ENCODE results near the gene CCNL2.
A peak's percentile ranks its signal among the peaks of the same experiment; 100 is the strongest.
"Not testable (repeated sequence)": the region's sequence is repeated elsewhere in the genome, so short reads cannot be mapped to it uniquely, and the experiment has no call there.

Gene CCNL2

DNA sequence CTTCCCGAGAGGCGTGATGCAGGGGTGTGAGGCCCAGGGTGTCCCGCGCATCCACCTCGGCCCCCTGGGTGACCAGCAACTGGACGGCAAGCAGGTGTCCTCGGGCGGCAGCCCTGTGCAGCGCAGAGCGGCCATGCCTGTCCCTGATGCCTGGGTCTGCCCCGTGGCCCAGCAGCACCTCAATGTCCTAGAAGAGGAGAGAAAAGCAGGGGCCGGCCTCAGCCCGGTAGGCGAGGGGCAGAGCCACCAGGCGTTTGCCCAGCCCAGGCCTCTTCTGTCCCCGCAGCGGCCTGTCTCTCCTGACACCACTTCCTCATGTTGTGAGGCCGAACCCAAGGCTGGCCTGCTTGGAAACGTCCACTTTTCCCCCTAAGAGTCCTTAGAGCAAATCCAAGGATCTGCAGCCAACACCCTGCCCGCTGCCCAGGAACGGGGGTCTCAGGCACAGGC is 20.3 kb upstream of the CCNL2 start:
- no peak for DNase-seq

DNA sequence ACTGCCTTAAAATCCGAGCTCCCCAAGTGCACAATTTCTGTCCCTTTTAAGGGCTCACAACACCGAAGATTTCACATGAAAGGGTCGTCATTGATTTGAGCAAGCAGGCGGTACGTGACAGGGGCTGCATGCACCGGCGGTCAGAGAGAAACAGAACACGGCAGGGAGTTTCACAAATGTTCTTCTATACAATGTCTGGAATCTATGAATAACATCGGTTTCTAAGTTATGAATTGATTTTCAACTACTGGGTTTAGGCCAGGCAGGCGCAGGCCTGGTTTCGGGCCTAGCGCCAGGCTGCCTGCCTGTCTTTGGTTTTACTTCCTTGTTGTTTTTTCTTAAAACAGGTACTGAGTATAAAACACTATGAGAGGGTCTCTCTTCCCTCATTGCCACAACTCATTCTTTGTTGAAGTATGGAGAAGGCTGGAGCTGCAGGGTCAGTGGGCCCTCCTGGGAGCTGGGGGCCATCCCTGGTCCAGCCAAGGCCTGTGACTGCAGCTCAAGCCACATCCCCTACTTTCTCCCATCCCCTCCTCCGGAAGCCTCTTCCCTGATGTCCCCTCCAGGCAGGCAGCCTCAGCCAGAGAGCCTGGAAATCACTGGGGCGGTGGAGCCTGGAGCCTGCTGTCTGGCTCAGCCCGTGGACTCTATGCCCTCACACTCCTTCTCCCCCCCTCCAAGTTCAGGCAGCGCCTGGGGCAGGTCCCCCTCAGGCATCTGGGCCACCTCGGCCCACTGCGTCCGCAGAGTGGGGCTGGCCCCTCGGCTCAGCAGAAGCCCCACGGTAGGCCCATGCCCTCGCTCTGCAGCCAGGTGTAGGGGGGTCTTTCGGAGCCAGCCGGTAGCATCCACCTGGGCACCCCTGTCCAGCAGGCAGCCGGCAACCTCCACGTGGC is 19.6 kb upstream of the CCNL2 start:
- no peak for DNase-seq

DNA sequence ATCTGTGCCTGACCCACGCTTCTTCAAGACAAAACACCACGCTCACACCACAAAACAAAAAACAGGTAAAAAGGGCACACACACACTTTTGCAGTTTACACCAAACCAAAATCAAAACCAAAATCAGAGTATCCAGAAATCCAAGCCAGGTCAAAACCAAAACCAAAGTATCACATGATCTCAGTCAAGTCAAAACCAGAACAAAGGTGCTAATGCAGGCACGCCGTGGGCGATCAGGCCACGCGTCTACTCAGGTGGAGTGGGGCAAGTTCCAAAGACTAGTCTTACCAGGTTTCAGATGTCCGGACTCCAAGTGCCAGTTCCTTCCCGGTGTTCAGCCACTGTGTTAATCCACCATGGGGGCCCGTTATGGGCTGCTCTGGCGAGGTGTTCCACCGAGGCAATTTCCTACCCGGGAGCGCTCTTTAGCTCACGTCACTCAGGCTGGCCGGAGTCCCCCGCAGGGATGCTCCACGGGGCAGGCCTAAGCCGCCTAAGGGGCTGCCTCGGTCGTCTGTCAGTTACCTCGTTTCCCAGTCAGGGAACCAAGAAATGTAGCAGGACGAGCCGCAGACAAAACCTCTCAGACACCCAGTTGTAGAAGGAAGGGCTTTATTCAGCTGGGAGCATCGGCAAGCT is 18.8 kb upstream of the CCNL2 start:
- not testable (repeated sequence) for DNase-seq

DNA sequence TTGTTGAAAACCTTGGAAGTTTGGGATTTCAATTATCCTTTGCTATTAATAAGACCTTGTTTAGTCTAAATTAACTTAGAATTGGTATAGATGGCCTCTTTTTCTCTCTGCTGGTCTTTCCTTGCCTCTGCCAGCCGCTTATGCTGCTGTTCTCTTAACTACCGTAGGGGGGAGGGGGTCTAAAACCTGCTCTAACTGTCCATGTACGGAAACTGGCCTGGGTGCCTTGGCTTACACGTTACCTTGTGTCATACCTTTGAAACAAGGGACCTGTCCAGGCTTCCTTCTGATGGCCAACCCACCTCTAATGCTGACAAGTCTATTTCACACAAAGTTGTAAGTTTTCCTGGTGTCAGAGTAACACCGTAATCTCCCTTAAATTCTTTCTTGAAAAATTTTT is 18.3 kb upstream of the CCNL2 start:
- DNase-seq = not testable (repeated sequence)

DNA sequence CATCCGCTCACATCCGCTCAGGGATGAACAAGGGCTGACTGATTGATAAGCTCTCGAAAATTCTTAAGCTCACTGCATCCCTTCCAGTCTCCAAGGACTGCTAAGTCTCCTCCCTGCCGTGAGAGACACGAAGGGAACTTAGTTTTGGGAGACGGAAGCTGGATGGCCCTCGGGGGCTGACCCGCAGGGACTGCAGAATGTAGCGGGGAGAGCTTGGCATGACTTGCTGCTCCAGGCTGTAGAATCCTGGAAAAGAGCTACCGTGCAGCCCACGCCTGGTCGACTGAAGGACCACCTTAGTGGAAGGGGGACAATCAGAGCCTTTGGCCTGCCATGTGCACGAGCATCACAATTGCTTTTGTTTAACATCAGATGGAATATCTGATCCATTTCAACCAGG is 16.6 kb upstream of the CCNL2 start:
- DNase-seq = no peak

DNA sequence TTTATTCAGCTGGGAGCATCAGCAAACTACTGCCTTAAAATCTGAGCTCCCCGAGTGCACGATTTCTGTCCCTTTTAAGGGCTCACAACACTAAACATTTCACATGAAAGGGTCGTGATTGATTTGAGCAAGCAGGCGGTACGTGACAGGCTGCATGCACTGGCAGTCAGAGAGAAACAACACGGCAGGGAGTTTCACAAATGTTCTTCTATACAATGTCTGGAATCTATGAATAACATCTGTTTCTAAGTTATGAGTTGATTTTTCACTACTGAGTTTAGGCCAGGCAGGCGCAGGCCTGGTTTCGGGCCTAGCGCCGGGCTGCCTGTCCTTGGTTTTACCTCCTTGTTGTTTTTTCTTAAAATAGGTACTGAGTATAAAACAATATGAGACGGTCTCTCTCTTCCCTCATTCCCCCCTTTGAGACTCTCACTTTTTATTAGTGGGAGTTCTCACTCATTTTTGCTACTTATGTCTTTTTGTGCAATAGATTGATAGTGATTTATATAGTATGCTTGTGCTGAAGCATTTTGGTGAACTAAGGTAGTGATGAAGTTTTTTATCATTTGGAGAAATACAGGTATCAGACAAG is 13.3 kb upstream of the CCNL2 start:
- not testable (repeated sequence) for DNase-seq

DNA sequence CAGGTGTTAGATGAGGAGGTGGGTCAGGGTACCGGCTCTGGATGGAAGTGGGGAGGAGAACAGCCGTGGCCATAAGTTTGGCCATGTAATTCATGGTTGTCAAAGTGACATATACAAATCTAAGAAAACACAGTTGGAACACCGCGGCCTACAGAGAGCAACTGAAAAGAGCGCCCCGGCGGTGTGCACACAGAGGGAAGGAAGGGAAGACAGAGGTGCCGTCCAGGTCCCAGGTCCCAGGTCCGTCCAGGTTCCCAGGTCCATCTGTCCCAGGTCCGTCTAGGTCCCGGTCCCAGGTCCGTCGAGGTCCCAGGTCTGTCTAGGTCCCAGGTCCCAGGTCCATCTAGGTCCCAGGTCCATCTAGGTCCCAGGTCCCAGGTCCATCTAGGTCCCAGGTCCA is 12.5 kb upstream of the CCNL2 start:
- no peak for DNase-seq

DNA sequence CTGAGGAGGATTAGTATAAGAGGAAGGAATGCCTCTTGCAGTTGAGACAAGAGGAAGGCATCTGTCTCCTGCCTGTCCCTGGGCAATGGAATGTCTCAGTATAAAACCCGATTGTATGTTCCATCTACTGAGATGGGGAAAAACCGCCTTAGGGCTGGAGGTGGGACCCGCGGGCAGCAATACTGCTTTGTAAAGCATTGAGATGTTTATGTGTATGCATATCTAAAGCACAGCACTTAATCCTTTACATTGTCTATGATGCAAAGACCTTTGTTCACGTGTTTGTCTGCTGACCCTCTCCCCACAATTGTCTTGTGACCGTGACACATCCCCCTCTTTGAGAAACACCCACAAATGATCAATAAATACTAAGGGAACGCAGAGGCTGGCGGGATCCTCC is 11.1 kb upstream of the CCNL2 start:
- not testable (repeated sequence) for DNase-seq

DNA sequence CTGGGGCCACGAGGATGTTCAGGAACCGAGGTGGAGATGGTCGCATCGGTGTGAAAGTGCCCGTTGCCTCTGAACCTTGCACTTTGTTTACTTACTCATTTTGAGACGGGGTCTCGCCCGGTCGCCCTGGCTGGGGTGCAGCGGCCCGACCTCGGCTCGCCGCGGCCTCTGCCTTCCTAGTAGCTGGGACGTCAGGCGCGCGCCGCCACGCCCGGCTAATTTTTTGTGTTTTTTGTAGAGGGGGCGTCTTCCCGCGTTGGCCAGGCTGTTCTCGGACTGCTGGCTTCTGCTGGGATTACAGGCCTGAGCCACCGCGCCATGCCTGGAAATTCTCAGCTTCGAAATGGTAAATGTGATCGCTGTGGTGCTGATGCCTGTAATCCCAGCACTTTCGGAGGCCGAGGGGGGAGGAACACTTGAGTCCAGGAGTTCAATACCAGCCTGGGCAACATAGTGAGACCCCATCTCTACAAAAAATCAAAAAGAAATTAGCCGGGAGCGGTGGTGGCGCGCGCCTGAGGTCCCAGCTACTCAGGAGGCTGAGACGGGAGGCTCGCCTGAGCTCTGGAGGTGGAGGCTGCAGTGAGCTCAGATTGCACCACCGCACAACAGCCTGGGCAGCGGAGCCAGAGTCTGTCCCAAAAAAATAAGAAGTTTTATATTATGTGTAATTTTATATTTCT is 8.6 kb upstream of the CCNL2 start:
- peak; percentile 64 for DNase-seq

DNA sequence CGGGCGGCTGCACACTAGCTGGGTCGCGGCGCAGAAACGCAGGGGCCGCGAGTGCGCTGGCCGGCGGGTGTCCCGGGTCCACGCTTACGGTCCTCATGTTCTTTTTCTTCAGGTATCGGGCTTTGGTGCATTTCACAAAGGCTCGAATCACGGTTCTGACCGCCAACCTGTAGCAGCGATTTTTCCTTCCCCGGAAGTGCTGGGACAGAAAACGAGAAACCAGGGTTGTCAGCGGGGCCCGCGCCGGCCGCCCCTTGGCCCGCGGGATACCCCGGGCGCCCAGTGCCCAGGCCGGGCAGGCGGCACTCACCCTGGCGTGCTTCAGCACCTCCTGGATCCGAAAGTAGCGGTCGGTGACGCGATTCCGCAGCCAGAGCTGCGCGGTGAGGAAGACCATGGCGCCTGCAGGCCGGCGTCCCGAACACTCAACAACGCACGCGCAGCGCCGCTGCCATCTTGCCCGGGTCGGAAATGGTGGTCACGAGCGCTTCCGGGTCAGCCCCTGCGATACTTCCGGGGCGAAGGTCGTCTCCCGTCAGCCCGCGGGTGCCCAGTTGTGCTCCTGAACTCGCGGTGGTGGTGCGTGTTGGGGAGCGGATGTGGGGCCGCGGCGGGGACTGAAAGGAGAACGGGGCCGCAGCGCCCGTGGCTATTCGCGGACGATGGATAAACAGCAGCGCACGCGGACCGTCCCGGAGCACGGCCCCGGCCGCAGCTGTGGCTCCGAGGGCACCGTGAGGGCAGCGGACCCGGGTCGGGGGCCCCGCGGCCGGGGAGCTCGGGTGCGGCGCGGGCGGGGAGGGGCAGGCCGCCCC is 7.9 kb upstream of the CCNL2 start, which contains the start of gene MRPL20:
Gene MRPL20 (minus strand): TSS at position 473 of the 815 bp plus-strand sequence. CDS start 76 bp downstream, at position 397.
- peak; percentile 97 for DNase-seq

DNA sequence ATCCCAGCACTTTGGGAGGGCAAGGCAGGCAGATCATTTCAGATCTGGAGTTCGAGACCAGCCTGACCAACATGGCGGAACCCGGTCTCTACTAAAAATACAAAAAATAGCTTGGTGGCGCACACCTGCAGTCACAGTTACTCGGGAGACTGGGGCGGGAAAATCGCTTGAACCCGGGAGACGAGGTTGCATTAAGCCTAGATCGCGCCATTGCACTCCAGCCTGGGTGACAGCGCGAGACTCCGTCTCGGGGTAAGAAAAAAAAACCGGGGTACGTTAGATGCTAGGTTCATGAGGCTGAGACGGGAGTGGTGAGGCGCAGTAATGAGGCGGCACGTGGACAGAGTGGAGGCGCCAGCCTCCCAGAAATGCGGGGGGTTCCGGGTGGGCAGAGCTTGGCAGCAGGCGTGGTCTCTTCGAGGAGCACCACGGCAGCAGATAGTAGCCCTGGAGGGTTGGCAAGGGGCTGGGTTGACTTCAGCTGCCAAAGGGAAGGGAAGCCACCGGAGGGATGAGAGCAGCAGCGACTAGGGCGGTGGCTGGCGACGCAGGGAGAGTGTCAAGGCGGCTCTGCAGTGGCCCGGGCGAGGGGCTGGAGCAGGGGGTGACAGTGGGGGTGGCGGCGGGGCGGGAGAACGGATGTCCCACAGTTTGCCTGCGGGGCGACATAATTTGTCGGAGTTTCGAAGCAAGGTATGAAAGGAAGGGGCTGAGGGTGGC is 7.1 kb upstream of the CCNL2 start:
- peak; percentile 76 for DNase-seq

DNA sequence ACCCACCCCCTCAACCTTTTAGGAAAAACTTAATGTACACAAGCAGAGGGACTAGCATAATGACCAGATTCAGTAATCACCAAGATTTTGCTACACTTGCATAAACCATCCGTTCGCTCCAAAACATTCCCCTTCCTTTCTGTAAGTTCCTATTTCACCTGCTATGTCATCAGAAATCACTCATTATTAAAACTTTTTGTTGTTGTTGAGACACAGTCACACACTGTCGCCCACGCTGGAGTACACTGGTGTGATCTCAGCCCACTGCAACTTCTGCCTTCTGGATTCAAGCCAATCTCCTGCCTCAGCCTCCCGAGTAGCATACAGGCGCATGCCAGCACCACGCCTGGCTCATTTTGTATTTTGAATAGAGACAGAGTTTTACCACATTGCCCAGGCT is 4.5 kb upstream of the CCNL2 start:
- no peak for DNase-seq

DNA sequence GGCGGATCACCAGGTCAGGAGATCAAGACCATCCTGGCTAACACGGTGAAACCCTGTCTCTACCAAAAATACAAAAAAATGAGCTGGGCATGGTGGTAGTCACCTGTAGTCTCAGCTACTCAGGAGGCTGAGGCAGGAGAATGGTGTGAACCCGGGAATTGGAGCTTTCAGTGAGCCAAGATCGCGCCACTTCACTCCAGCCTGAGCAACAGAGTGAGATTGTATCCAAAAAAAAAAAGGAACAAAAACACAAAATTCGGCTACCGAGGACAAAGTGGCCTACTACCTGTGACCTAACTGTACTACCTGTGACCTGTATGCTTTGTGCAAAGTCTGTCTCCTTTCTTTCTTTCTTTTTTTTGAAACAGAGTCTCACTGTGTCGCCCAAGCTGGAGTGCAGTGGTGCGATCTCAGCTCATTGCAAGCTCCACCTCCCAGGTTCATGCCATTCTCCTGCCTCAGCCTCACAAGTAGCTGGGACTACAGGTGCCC is 3.8 kb upstream of the CCNL2 start:
- DNase-seq = not testable (repeated sequence)

DNA sequence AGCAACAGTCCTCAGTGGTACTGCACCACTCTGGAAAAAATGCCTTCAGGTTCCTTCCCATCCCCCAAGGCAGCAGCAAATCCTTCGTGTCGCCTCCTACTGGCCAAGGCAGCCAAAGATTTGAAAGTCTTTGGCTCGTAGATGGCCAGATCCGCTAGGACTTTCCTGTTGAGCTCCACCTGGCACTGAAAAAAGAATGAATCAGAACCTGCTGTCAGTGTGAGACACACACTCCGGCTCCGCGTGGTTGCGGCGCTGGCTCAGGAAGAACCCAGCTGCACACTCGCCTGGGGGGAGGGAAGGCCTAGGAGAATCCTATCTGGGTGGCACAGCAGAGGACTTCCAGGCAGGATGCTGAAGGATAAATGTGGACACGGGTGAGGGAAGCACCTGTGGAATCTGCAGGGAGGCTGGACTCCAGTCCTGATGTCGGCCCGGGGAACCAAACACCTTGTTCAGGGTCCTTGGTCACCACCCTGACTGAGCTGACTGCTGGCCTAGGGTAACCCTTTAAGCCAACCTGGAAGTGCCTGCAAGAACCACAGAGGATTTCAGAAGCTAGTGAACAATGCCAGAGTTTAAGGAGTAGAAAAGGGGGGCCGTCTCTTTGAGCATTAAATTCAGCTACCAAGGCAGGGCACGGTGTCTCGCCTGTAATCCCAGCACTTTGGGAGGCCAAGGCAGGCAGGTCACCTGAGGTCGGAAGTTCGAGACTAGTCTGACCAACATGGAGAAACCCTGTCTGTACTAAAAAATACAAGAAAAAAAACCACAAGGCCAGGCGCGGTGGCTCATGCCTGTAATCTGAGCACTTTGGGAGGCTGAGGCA is 3.2 kb upstream of the CCNL2 start:
- DNase-seq = peak; percentile 82

DNA sequence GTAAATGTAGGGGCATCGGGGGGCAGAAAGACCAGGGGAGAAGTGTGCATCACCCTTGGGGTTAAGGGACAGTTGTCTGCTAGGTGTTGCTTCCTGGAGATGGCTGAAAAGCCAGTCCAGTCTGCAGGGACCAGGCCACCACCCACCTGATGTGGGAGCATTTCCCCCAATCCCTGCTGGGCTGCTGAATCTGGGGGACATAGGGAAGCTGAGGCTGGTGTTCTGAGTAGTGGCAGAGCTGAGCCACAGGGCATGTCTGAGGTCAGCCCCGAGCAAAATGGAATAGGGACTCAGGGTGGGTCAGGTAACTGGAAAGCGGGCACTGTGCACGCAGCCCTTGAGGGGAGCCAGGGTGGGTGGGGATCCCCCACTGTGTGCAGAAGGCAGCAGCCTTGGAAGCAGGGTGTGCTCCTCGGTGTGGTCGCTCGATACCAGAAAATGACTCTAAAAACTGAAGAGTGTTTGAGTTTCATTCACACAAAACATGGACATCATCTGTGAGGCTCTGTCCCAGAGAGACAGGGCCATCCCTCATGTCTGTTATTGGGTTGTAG is 2.4 kb upstream of the CCNL2 start:
- DNase-seq = no peak

DNA sequence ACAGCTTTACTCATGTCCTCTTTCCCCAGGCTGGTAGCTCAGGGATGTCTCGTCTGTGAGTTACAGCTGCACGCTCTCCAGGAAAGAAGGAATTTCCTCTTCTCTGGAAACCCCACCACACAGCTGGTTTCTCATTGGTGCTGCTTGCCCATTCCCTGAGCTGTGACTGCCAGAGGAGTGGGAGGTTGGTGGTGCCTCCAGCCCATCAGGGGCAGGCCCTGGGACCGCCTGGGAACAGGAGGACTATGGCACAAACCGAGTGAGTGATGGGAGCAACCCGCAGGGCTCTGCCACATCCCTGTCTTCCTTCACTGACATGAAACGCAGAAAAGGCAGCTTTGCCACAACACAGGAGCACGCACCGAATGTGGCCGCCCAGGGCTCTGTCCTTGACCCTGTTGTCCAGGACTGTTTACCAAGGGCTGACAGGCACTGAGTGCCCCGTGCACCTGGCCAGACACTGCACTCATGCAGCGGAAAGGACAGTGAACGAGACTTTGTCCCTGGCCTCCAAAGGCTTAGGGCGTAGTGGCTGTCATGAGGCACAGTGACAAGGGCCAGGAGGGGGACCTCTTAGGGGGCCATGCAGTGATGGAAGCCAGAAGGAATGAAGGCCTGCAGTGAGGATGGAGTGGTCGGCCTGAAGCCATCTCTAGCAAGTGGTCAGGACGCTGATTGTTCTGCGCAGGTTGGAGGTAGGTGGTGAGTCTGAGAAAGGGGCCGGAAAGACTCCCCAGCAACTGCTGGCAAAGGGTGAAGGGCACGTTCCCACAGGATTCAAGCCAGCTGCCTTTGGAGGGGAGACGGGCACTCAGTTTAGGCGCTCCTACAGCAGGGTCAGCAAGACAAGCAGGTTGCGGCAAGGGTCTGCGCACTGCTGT is 1.7 kb upstream of the CCNL2 start:
- no peak for DNase-seq

DNA sequence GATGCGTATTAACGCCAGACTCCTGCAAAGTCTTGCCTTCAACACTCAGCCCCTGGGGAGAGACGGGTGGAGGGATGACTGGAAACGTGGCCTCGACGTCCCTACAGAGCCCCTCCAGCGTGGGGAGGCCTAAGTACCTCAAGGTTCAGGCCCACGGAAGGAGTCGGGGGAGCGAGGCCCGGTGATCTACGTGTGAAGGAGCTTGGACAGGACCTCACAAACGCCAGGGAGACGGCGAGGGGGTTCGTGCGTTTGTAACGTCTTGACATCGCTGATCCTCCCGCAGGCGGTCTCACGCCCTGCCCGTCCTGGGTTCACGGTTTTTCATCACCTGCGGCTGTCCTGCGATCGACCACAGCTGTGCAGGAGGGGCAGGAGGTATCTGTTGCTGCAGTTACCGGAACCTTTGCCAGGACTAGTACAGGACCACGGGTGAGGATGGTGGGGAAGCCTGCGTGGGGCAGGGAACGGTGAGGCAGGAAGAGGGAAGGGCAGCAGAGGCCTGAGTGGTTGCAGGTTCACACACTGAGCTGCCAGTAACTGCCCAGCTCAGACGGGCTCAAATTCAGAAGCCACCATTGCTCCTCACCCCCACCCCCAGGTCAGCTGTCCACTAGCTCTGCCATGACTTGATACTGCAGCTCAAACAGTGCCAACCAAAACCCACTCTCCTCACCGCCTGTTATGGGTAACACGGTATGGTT is 889 bp upstream of the CCNL2 start:
- DNase-seq = peak; percentile 65

DNA sequence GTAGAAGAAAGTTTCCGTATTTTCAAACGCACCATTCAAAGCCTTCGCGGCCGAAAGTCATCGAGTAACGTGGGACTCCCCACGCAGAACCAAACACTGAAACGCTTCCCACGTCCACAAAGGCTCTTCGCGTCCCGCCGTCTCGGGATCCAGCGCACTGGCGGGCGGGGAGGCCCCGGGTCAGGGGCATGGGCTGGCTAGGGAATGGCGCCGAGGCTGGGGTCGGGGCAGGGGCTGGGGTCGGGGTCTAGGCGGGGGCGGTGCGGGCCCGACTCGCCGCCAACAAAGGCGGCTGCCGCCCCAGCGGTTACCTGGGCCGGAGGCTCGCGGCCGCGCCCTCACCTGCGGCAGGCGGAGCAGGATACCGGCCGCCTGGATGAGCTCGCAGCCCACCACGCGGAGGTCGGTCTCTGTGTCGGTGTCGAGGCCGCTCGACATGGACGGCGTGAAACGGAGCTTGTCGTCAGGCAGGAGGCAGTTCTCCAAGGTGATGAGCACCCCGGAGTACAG is 403 bp downstream of the CCNL2 start:
- DNase-seq = no peak

All from hematopoietic multipotent progenitor cell treated with erythropoietin and hydrocortisone succinate and interleukin-3 and kit ligand, for 6 days (in vitro differentiated cells).